SU-DHL-6 (cell line): ENCODE measurements around the gene TMCC2.
"Not testable (repeated sequence)": the region's sequence is repeated elsewhere in the genome, so short reads cannot be mapped to it uniquely, and the experiment has no call there.

Source experiments
- EZH2phosphoT487 ChIP-seq: fragments of 200-600 bp; sonication (generic), shearing (Covaris generic); conservative IDR thresholded peaks from 2 replicates; pipeline ENCODE4 v1.6.1; 2018; ENCODE audit warnings: mild to moderate bottlenecking, antibody characterized with exemption, low read length, moderate library complexity, mixed read lengths
- TF ChIP-seq, protein P1 (sequence below): fragments of 200-600 bp; sonication (generic); IDR thresholded peaks from one replicate; pipeline ENCODE4 v1.5.1; 2017; ENCODE audit warnings: antibody characterized with exemption, mild to moderate bottlenecking, low read length, moderate library complexity; ENCODE audit not compliant: insufficient read depth, poor library complexity, severe bottlenecking

GRCh38 chr1:205280666-205281395, 53.1 kb downstream of the TMCC2 start:
- TF ChIP-seq, protein P1, sequence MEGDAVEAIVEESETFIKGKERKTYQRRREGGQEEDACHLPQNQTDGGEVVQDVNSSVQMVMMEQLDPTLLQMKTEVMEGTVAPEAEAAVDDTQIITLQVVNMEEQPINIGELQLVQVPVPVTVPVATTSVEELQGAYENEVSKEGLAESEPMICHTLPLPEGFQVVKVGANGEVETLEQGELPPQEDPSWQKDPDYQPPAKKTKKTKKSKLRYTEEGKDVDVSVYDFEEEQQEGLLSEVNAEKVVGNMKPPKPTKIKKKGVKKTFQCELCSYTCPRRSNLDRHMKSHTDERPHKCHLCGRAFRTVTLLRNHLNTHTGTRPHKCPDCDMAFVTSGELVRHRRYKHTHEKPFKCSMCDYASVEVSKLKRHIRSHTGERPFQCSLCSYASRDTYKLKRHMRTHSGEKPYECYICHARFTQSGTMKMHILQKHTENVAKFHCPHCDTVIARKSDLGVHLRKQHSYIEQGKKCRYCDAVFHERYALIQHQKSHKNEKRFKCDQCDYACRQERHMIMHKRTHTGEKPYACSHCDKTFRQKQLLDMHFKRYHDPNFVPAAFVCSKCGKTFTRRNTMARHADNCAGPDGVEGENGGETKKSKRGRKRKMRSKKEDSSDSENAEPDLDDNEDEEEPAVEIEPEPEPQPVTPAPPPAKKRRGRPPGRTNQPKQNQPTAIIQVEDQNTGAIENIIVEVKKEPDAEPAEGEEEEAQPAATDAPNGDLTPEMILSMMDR, result not testable (repeated sequence)
- TF ChIP-seq EZH2phosphoT487, result not testable (repeated sequence)
